HG03342 (cell line): ENCODE results near the gene UTP18.
A peak's percentile ranks its signal among the peaks of the same experiment; 100 is the strongest.
"Not testable (repeated sequence)": the region's sequence is repeated elsewhere in the genome, so short reads cannot be mapped to it uniquely, and the experiment has no call there.

Experiments
- ATAC-seq: cut with Tn5 transposase; IDR thresholded peaks from one replicate; pipeline ENCODE4 v1.9.1; 2021; ENCODE audit warnings: mild to moderate bottlenecking, moderate library complexity; ENCODE audit not compliant: unreplicated experiment

The UTP18 gene

GRCh38 chr17:51260237-51261023, at the start of gene UTP18:
UTP18 (plus strand) TSS chr17:51260546; CDS start chr17:51260585, 39 bp downstream.
- peak; percentile 70 for ATAC-seq

- ATAC-seq = no peak
These were observed 45.4 kb upstream of the UTP18 start for GRCh38 chr17:51214920-51215319.

DNA sequence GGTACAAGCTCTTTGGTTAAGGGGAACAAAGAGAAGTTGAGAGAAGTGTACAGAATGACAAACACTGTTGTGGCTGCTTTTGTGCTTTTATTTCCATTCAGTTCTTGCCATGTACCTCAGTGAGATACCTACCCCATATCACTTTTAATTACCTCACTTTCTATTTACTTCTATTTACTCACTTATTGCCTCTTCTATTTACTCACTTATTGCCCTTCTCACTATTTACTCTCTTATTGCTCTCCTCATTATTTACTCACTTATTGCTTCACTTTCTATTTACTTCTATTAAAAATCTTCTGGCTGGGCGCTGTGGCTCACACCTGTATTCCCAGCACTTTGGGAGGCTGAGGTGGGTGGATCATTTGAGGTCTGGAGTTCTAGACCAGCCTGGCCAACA, 42.4 kb upstream of the UTP18 start:
- ATAC-seq = no peak

GRCh38 chr17:51221322-51221721, 39.0 kb upstream of the UTP18 start:
- ATAC-seq = no peak

GRCh38 chr17:51224402-51225262, 35.7 kb upstream of the UTP18 start:
- ATAC-seq = no peak

GRCh38 chr17:51225523-51225922, 34.8 kb upstream of the UTP18 start:
- ATAC-seq = not testable (repeated sequence)

GRCh38 chr17:51228161-51228560, 32.2 kb upstream of the UTP18 start:
- ATAC-seq = no peak

DNA sequence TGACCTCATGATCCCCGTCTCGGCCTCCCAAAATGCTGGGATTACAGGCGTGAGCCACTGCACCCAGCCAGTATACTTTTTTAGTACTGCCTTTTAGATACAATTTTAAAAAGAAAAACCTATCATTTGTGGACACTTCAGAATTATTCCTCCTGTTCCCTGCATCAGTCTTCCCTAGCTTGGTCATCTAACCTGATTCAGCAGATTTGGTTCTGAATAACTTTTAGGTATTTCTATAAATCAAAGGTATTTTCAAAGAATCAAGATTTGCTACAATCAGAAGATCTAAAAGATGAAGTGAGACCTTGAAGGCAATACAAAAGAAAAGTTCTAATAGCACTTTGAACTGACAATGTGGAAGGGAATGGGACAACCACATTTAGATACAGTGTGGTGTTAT, 30.5 kb upstream of the UTP18 start:
- ATAC-seq = no peak

- no peak for ATAC-seq
These were observed 30.0 kb upstream of the UTP18 start for GRCh38 chr17:51230306-51230705.

DNA sequence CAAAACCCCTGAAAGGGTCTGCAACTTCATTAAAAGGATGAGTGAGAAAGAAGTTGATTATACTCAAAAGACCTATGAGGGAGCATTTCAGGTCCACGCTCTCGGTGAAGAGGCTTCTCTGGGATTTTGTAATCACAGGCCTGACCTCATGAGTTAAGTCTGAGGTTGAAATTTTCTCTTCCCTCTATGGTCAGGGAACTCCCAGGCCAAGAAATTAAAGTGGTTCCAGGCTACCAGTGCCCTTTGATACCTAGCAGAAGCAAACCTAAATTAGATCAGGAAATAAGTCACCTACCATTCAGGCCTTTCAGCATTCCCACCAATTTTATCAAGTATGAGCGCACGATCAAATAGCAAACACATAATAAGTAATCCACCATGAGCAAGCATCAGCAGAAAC, 28.3 kb upstream of the UTP18 start:
- ATAC-seq = no peak

DNA sequence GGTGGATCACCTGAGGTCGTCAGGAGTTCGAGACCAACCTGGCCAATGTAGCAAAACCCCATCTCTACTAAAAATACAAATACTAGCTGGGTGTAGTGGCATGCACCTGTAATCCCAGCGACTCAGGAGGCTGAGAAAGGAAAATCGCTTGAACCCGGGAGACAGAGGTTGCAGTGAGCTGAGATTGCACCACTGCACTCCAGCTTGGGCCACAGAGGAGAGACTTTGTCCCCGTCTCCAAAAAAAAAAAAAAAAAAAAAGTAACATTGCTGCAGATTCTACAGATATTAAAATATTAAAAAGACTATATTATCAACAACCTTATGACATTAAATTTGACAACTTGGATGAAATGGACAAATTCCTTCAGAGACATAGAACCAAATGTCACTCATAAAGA, 26.2 kb upstream of the UTP18 start:
- ATAC-seq = no peak

DNA sequence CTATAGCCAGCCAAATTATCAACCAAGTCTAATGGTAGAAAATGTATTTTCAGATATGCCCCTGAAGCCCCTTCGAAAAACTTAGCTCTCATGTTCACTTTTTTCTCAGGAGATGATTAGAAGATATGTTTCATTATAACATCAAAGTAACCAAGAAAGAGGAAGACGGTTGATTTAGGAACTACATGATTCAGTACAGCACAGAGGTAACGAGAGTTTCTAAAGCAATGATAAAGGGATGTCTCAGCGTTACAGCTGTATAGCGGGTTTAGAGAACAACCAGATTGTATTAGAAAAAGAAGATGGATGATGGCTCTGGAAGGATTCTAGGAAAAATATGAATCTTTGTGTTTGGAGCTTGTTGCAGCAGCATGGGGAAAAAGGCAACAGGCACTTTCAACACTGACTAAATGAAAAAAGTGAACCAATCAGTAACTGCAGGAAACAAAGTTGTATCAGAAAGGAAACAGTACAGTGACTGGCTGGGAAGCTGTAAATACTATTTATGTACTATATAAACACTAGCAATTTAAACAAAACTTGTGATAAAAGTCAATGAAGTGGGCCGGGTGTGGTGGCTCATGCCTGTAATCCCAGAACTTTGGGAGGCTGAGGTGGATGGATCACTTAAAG, 22.0 kb upstream of the UTP18 start:
- peak; percentile 81 for ATAC-seq

- ATAC-seq = no peak
These were observed 20.1 kb upstream of the UTP18 start for GRCh38 chr17:51240275-51240674.

GRCh38 chr17:51244041-51244440, 16.3 kb upstream of the UTP18 start:
- no peak for ATAC-seq

GRCh38 chr17:51245535-51245934, 14.8 kb upstream of the UTP18 start:
- ATAC-seq = no peak

DNA sequence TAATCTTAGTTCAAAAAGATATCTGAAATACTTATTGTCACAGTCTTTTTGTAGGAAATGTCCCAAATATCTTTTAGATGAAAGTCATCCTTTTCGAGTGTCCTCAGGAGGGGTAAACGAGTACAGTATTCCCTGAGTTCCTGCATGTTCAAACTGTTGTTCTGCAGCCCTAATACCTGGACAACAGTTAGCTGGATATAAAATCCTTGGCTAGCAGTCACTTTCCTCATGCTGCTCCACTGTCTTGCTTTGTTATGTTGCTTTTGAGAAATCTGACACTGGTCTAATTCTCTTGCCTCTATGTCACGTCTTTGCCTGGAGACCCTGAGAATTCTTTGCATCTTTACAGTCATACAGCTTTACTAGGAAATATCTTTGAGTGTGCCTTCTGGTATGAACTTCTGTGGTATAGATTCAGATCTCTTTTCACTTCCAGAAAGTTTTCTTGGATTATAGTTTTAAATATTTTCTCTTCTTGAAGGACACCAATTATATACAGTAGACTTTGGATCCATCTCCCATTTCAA, 10.0 kb upstream of the UTP18 start:
- no peak for ATAC-seq

DNA sequence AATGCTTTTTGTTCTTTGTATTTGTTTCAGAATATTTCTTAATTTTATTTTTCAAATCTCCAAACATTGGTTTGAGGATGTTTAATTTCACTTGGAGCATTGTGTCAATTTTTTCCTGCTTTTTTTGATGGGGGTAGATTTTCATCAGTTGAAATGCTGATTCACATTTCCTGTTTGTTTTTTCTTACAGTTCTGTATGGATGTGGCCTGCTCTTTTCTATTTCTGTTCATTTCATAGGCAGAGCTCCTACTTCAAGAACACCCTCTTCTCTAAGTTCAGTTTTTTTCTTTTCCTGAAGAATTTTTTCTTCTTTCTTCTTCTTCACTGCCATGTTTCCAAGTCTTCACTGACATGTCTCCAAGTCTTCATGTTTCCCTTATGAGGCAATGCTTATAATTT, 9.3 kb upstream of the UTP18 start:
- ATAC-seq = no peak

DNA sequence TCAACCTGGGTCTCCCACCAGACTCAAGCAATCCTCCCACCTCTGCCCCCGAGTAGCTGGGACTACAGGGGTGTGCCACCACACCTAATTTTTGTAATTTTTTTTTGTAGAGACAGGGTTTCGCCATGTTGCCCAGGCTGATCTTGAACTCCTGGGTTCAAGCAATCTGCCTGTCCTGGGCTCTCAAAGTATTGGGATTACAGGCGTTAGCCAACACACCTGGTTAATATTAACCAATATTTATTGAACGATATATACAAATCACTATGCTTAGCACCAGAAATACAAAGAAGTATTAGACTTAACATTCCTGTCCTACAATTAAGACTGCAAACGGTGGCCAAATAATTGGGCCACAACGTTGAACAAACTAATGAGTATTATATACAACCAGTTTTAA, 4.7 kb upstream of the UTP18 start:
- ATAC-seq = no peak

DNA sequence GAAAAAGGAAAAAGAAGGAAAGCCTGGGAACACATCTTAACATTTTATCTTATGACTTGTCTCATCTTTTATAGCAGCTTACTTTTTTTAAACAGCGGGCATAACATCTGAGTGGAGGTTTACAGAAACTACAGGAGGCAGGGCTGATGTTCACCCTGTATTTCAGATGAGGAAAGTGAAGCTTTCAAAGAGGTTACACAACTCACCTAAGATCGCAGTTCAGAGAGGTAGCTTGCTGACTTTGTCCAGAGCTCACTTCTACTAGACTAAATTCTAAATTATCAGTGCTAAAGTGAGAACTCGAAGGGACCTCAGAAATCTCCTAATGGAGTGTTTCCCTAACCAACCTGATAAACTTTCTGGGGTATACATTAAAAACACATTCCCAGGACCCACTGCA, 4.2 kb upstream of the UTP18 start:
- ATAC-seq = no peak

- no peak for ATAC-seq
These were observed 2.9 kb upstream of the UTP18 start for GRCh38 chr17:51257150-51258081.
